Tracheal epithelial cell (primary cell): ENCODE measurements around the gene PRM3. TPM values are rescaled to one million over a fixed set of nuclear protein-coding genes. Genes with fewer than 3 reads are reported as not detected.

Source experiments
- total RNA-seq: library from RNA; depleted of rRNA; stranded (reverse); fragments of >200 nt; gene quantifications from 2 replicates; pipeline ENCODE4 v1.2.1, GENCODE V29; 2014

The PRM3 gene, protein sequence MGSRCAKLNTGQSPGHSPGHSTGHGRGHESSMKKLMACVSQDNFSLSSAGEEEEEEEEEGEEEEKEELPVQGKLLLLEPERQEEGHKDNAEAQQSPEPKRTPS
- total RNA-seq: not detected in 2 replicates

DNA sequence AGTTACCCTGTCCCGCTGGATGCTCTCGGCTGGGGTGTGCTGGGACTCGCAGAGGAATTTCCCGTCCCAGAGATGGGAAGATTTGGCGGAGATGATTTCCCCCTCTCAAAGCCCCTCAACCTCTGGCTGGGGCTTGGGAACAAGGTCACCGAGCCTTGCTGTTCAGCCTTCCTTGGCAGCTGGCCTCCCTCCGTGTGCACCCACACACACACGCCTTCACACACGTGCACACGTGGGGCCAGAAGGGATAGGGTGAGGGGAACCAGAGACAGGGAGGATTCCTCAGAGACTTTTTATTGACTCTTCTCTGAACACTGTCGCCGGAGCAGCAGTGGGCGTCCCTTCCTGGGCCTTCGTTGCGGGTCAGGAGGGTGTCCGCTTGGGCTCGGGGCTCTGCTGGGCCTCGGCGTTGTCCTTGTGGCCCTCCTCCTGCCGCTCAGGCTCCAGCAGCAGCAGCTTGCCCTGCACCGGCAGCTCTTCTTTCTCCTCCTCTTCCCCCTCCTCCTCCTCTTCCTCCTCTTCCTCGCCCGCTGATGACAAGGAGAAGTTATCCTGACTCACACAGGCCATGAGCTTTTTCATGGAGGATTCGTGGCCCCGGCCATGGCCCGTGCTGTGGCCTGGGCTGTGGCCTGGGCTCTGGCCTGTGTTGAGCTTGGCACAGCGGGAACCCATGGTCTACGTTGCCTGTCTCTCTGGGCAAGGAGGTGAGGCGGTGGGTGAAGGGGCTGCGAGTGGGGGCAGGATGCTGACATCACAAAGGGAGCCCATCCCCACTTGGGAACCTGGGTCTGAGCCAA, at the start of gene PRM3:
Gene PRM3, minus strand, starts transcription at position 709 of the 800 bp plus-strand sequence. Its CDS starts 34 bp downstream, at position 675.

DNA sequence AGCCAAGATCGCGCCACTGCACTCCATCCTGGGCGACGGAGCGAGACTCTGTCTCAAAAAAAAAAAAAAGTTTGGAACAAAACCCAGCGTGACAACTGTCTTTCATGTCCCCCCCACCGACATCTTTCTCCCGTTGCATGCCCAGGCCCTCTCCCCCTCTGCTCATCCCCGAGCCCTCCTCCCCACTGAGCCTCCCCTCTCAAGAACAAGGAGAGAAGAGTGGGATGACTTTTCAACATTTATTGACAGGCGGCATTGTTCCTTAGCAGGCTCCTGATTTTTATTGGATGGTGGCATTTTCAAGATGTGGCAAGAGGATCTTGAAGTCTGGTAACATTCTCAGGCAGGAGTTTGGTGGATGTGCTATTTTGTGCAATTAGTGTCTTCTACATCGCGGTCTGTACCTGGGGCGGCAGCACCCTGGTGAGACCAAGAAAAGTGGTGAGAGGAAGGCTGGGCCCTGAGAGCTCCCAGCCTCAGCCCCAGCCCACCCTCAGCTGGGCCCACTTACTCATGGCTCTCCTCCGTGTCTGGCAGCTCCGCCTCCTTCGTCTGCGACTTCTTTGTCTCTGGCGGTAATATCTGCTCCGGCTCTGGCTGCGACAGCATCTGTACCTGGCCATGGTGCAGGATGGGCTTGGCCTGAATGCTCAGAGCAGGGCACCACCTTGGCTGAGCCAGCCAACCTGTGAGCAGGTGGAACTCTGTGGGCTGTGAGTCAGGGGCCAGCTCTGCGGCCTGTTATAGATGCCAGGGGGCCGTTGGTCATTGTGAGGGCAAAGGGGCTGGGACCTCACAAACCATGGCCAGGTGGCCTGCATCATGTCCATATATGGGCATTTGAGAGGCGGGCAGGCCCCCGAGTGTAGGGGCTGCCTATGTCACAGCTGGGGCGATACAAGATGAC, 7.4 kb upstream of the PRM3 start, which contains the start of gene PRM1:
Gene PRM1, minus strand, starts transcription at position 715 of the 907 bp plus-strand sequence. Its CDS starts 92 bp downstream, at position 623.

DNA sequence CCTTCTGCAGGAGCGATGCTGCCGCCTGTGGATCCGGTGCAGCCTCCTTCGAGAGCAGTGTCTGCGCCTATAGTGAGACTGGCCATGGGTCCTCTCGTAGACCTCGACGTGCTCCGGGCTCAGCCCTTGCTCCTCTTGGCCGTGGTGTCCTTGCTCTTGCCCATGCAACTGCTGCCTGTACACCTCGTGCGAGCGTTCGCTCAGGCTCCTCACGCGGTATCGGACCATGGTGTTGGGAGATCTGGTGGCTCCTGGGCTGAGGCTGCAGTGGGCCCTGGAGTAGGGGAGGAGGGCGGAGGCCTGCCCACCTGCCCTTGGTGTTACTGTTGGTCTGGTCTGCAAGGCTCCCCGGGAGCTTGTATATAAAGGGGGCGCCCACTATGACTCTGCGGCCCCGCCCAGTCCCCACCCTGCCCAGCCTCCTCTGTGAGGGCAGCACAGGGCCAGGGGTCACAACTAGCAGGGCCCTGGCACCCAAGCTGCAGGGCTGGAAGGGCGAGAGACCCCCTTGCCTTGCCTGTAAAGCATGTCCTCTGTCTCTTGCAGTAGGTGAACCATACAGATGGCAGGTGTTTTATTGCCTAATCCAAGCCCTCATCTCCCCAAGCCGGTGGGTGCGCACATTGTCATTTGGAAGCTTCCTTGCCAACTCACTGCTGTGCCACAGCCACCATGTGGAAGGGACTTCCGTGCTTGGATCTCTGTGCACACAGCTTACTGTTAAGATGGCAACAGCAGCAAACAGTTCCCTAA, 2.9 kb upstream of the PRM3 start, which contains the start of gene PRM2:
Gene PRM2, minus strand, starts transcription at position 338 of the 753 bp plus-strand sequence. Its CDS starts 110 bp downstream, at position 228.

GRCh38 chr16:11268921-11269375, 4.5 kb downstream of the PRM3 start, which contains the start of gene TNP2:
TSS of gene TNP2 (minus strand) at chr16:11269325. CDS start at chr16:11269262, 63 bp downstream.

GRCh38 chr16:11255737-11256660, 17.4 kb downstream of the PRM3 start, which contains the start of gene SOCS1:
TSS of gene SOCS1 (minus strand) at chr16:11256204. CDS start at chr16:11255478, 726 bp downstream.

Other genes with a start within 250 kb of the PRM3 start
- 0.64 and 1.7 TPM in 2 replicates for gene SOCS1, start 17.4 kb downstream of the PRM3 start, total RNA-seq
- gene TNP2, start 4.3 kb downstream of the PRM3 start, total RNA-seq: not detected in 2 replicates
- gene PRM2, start 2.9 kb upstream of the PRM3 start, total RNA-seq: not detected in 2 replicates
- not detected in 2 replicates for gene PRM1, start 7.7 kb upstream of the PRM3 start, total RNA-seq
- 1.7 and 5.3 TPM in 2 replicates for gene RMI2, start 71.8 kb upstream of the PRM3 start, total RNA-seq